Retinal pigment epithelial cell (primary cell): ENCODE results near the gene KRTAP4-9.
"Not testable (repeated sequence)": the region's sequence is repeated elsewhere in the genome, so short reads cannot be mapped to it uniquely, and the experiment has no call there.

Experiments
- DNase-seq: peaks from one replicate; pipeline ENCODE4 v3.0.0-alpha.2; 2010; ENCODE audit warnings: low read depth
- H3K4me3 ChIP-seq: 2 replicates; pipeline ENCODE4 v1.5.1; 2011; ENCODE audit warnings: mild to moderate bottlenecking, low read length, control low read depth, moderate library complexity
- CTCF ChIP-seq: conservative IDR thresholded peaks from 2 replicates; pipeline ENCODE4 v1.5.1; 2011; ENCODE audit warnings: low read depth, low read length, control low read depth, inconsistent platforms

The KRTAP4-9 gene

GRCh38 chr17:41065829-41066624 lies 39.2 kb upstream of the KRTAP4-9 start, which contains the start of gene KRTAP2-4:
Gene KRTAP2-4 (minus strand): TSS chr17:41065879. CDS start chr17:41065845, 34 bp downstream.
- no peak for TF ChIP-seq CTCF
- DNase-seq, result no peak
- H3K4me3 ChIP-seq, result no peak within 1 kb of the TSS

GRCh38 chr17:41067281-41067680 lies 37.9 kb upstream of the KRTAP4-9 start:
- no peak for TF ChIP-seq CTCF
- H3K4me3 ChIP-seq, result no peak overlapping the region
- no peak for DNase-seq

- TF ChIP-seq CTCF, result no peak
Measured at GRCh38 chr17:41069031-41069430, 36.2 kb upstream of the KRTAP4-9 start.

GRCh38 chr17:41071606-41072360 lies 33.4 kb upstream of the KRTAP4-9 start:
- H3K4me3 ChIP-seq, result no peak overlapping the region
- no peak for TF ChIP-seq CTCF
- no peak for DNase-seq

More at GRCh38 chr17:41069031-41069430, 36.2 kb upstream of the KRTAP4-9 start:
- no peak overlapping the region for H3K4me3 ChIP-seq
- DNase-seq, result no peak

GRCh38 chr17:41073676-41074075 lies 31.5 kb upstream of the KRTAP4-9 start:
- TF ChIP-seq CTCF, result no peak
- no peak overlapping the region for H3K4me3 ChIP-seq
- DNase-seq, result no peak

GRCh38 chr17:41076788-41077187 lies 28.4 kb upstream of the KRTAP4-9 start:
- no peak for TF ChIP-seq CTCF
- no peak overlapping the region for H3K4me3 ChIP-seq
- no peak for DNase-seq

GRCh38 chr17:41082626-41083025 lies 22.6 kb upstream of the KRTAP4-9 start:
- no peak for TF ChIP-seq CTCF
- DNase-seq, result no peak
- H3K4me3 ChIP-seq, result no peak overlapping the region

- not testable (repeated sequence) for DNase-seq, H3K4me3 ChIP-seq
Measured at GRCh38 chr17:41083427-41083826, 21.8 kb upstream of the KRTAP4-9 start.

GRCh38 chr17:41084100-41084856 lies 20.9 kb upstream of the KRTAP4-9 start, which contains the start of gene KRTAP4-7:
Gene KRTAP4-7 (plus strand): TSS chr17:41084150. CDS start chr17:41084207, 57 bp downstream.
- H3K4me3 ChIP-seq, DNase-seq: not testable (repeated sequence)
